Uterus (tissue), 2 donors: ENCODE results near the gene PRKCE.

Experiments
- POLR2A ChIP-seq, 2 donors: fragments of 450-650 bp; IDR thresholded peaks; one replicate each; pipeline ENCODE4 v1.6.1; 2016; ENCODE audit warnings: antibody characterized with exemption in 2 of 2, mild to moderate bottlenecking in 1 of 2, moderate library complexity in 1 of 2
- TF ChIP-seq, protein P1 (sequence below), 4 experiments: fragments of 200-600 bp in 2 of 4; fragments of 450-650 bp in 2 of 4; sonication (generic) in 2 of 4; IDR thresholded peaks; one replicate each; pipeline ENCODE4 v1.5.1; 2016 to 2019; ENCODE audit warnings: antibody characterized with exemption in 4 of 4, mild to moderate bottlenecking in 2 of 4, moderate library complexity in 1 of 4

DNA sequence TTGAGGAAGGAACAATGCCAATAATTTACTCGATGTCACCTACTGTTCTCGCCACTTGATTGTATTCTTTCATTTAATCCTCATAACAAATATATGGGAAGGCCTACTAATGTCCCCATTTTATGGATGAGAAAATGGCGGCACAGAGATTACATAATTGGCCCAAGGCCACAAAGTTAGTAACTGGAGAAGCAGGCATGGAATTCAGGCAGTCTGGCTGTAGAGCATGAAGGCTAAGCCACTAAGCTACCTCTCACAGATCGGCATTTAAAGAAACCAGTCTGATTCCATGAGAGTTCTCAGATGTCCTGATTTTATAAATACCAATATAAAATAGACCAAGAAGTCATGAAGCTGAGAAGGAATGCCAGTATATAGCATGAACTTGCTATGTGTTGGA, 523.9 kb downstream of the PRKCE start:
- TF ChIP-seq, protein P1, sequence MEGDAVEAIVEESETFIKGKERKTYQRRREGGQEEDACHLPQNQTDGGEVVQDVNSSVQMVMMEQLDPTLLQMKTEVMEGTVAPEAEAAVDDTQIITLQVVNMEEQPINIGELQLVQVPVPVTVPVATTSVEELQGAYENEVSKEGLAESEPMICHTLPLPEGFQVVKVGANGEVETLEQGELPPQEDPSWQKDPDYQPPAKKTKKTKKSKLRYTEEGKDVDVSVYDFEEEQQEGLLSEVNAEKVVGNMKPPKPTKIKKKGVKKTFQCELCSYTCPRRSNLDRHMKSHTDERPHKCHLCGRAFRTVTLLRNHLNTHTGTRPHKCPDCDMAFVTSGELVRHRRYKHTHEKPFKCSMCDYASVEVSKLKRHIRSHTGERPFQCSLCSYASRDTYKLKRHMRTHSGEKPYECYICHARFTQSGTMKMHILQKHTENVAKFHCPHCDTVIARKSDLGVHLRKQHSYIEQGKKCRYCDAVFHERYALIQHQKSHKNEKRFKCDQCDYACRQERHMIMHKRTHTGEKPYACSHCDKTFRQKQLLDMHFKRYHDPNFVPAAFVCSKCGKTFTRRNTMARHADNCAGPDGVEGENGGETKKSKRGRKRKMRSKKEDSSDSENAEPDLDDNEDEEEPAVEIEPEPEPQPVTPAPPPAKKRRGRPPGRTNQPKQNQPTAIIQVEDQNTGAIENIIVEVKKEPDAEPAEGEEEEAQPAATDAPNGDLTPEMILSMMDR (IDR thresholded peaks at IDR 0.05), result no peak
- no peak for TF ChIP-seq POLR2A (IDR thresholded peaks at IDR 0.05)
